ENCODE results near the gene PDE10A.
"Not testable (repeated sequence)": the region's sequence is repeated elsewhere in the genome, so short reads cannot be mapped to it uniquely, and the experiment has no call there.

The PDE10A gene

GRCh38 chr6:165599596-165600487 lies 63.2 kb downstream of the PDE10A start:
- no peaks in the 10 kb centered on the region for H3K27me3 ChIP-seq (ENCODE audit: low read depth, low read length)
- H3K9me3 ChIP-seq (ENCODE audit: control insufficient read depth in 1 of 2, low read length in 2 of 2), result peaks cover 0 to 4% of the 10 kb centered on the region in 2 donors
- H3K27ac ChIP-seq (ENCODE audit: low read length), result no peak overlapping the region
- H3K4me1 ChIP-seq (ENCODE audit: control insufficient read depth in 1 of 2, insufficient read depth in 2 of 2, low read length in 2 of 2), result no peaks in the 10 kb centered on the region
- H3K4me3 ChIP-seq (ENCODE audit: low read depth in 1 of 2, low read length in 2 of 2), result no peak overlapping the region
- H3K36me3 ChIP-seq (ENCODE audit: control insufficient read depth in 1 of 2, insufficient read depth in 2 of 2, low read length in 2 of 2), result no peaks in the 10 kb centered on the region

- H3K9me3 ChIP-seq (ENCODE audit: control insufficient read depth in 1 of 2, low read length in 2 of 2), result peaks cover 0 to 5% of the 10 kb centered on the region in 2 donors
These were observed 63.9 kb downstream of the PDE10A start for GRCh38 chr6:165599121-165599520.

GRCh38 chr6:165597821-165598220 lies 65.2 kb downstream of the PDE10A start:
- Histone ChIP-seq H3K4me3 (ENCODE audit: low read depth in 1 of 2, low read length in 2 of 2) (no peak overlapping the region), H3K4me1 (ENCODE audit: control insufficient read depth in 1 of 2, insufficient read depth in 2 of 2, low read length in 2 of 2) (no peaks in the 10 kb centered on the region), H3K36me3 (ENCODE audit: control insufficient read depth in 1 of 2, insufficient read depth in 2 of 2, low read length in 2 of 2) (no peaks in the 10 kb centered on the region), H3K27ac (ENCODE audit: low read length) (no peak overlapping the region), H3K27me3 (ENCODE audit: low read depth, low read length) (no peaks in the 10 kb centered on the region), H3K9me3 (ENCODE audit: control insufficient read depth in 1 of 2, low read length in 2 of 2) (peaks cover 0 to 5% of the 10 kb centered on the region in 2 donors)

More at GRCh38 chr6:165599121-165599520, 63.9 kb downstream of the PDE10A start:
- Histone ChIP-seq H3K4me3 (ENCODE audit: low read depth in 1 of 2, low read length in 2 of 2) (no peak overlapping the region), H3K27ac (ENCODE audit: low read length) (no peak overlapping the region), H3K4me1 (ENCODE audit: control insufficient read depth in 1 of 2, insufficient read depth in 2 of 2, low read length in 2 of 2) (no peaks in the 10 kb centered on the region), H3K36me3 (ENCODE audit: control insufficient read depth in 1 of 2, insufficient read depth in 2 of 2, low read length in 2 of 2) (no peaks in the 10 kb centered on the region), H3K27me3 (ENCODE audit: low read depth, low read length) (no peaks in the 10 kb centered on the region)

- no peaks in the 10 kb centered on the region for H3K36me3 ChIP-seq (ENCODE audit: control insufficient read depth in 1 of 2, insufficient read depth in 2 of 2, low read length in 2 of 2)
- no peak overlapping the region for H3K27ac ChIP-seq (ENCODE audit: low read length)
- no peak overlapping the region for H3K4me3 ChIP-seq (ENCODE audit: low read depth in 1 of 2, low read length in 2 of 2)
- peaks cover 0 to 5% of the 10 kb centered on the region in 2 donors for H3K9me3 ChIP-seq (ENCODE audit: control insufficient read depth in 1 of 2, low read length in 2 of 2)
- no peaks in the 10 kb centered on the region for H3K27me3 ChIP-seq (ENCODE audit: low read depth, low read length)
- no peaks in the 10 kb centered on the region for H3K4me1 ChIP-seq (ENCODE audit: control insufficient read depth in 1 of 2, insufficient read depth in 2 of 2, low read length in 2 of 2)
These were observed 68.3 kb downstream of the PDE10A start for GRCh38 chr6:165594584-165595333.

GRCh38 chr6:165592947-165593346 lies 70.1 kb downstream of the PDE10A start:
- H3K4me1 ChIP-seq (ENCODE audit: control insufficient read depth in 1 of 2, insufficient read depth in 2 of 2, low read length in 2 of 2); H3K36me3 ChIP-seq (ENCODE audit: control insufficient read depth in 1 of 2, insufficient read depth in 2 of 2, low read length in 2 of 2); H3K4me3 ChIP-seq (ENCODE audit: low read depth in 1 of 2, low read length in 2 of 2); H3K27me3 ChIP-seq (ENCODE audit: low read depth, low read length); H3K9me3 ChIP-seq (ENCODE audit: control insufficient read depth in 1 of 2, low read length in 2 of 2); H3K27ac ChIP-seq (ENCODE audit: low read length): not testable (repeated sequence)

GRCh38 chr6:165588515-165588914 lies 74.5 kb downstream of the PDE10A start:
- Histone ChIP-seq H3K36me3 (ENCODE audit: control insufficient read depth in 1 of 2, insufficient read depth in 2 of 2, low read length in 2 of 2) (no peaks in the 10 kb centered on the region), H3K4me1 (ENCODE audit: control insufficient read depth in 1 of 2, insufficient read depth in 2 of 2, low read length in 2 of 2) (no peaks in the 10 kb centered on the region), H3K27me3 (ENCODE audit: low read depth, low read length) (no peaks in the 10 kb centered on the region), H3K4me3 (ENCODE audit: low read depth in 1 of 2, low read length in 2 of 2) (no peak overlapping the region), H3K9me3 (ENCODE audit: control insufficient read depth in 1 of 2, low read length in 2 of 2) (peaks cover 0 to 3% of the 10 kb centered on the region in 2 donors), H3K27ac (ENCODE audit: low read length) (no peak overlapping the region)

- Histone ChIP-seq H3K9me3 (ENCODE audit: control insufficient read depth in 1 of 2, low read length in 2 of 2) (peaks cover 0 to 3% of the 10 kb centered on the region in 2 donors), H3K36me3 (ENCODE audit: control insufficient read depth in 1 of 2, insufficient read depth in 2 of 2, low read length in 2 of 2) (no peaks in the 10 kb centered on the region), H3K27ac (ENCODE audit: low read length) (no peak overlapping the region), H3K4me1 (ENCODE audit: control insufficient read depth in 1 of 2, insufficient read depth in 2 of 2, low read length in 2 of 2) (no peaks in the 10 kb centered on the region), H3K4me3 (ENCODE audit: low read depth in 1 of 2, low read length in 2 of 2) (no peak overlapping the region), H3K27me3 (ENCODE audit: low read depth, low read length) (no peaks in the 10 kb centered on the region)
These were observed 75.8 kb downstream of the PDE10A start for GRCh38 chr6:165587206-165587605.

- H3K27ac ChIP-seq (ENCODE audit: low read length), result no peak overlapping the region
- no peak overlapping the region for H3K4me3 ChIP-seq (ENCODE audit: low read depth in 1 of 2, low read length in 2 of 2)
- no peaks in the 10 kb centered on the region for H3K4me1 ChIP-seq (ENCODE audit: control insufficient read depth in 1 of 2, insufficient read depth in 2 of 2, low read length in 2 of 2)
- no peaks in the 10 kb centered on the region for H3K36me3 ChIP-seq (ENCODE audit: control insufficient read depth in 1 of 2, insufficient read depth in 2 of 2, low read length in 2 of 2)
- no peaks in the 10 kb centered on the region for H3K27me3 ChIP-seq (ENCODE audit: low read depth, low read length)
- peaks cover 0 to 3% of the 10 kb centered on the region in 2 donors for H3K9me3 ChIP-seq (ENCODE audit: control insufficient read depth in 1 of 2, low read length in 2 of 2)
These were observed 76.3 kb downstream of the PDE10A start for GRCh38 chr6:165586706-165587105.

GRCh38 chr6:165585060-165585459 lies 78.0 kb downstream of the PDE10A start:
- H3K27ac ChIP-seq (ENCODE audit: low read length), result no peak overlapping the region
- H3K4me1 ChIP-seq (ENCODE audit: control insufficient read depth in 1 of 2, insufficient read depth in 2 of 2, low read length in 2 of 2), result no peaks in the 10 kb centered on the region
- H3K4me3 ChIP-seq (ENCODE audit: low read depth in 1 of 2, low read length in 2 of 2), result no peak overlapping the region
- no peaks in the 10 kb centered on the region for H3K36me3 ChIP-seq (ENCODE audit: control insufficient read depth in 1 of 2, insufficient read depth in 2 of 2, low read length in 2 of 2)
- no peaks in the 10 kb centered on the region for H3K27me3 ChIP-seq (ENCODE audit: low read depth, low read length)
- peaks cover 0 to 3% of the 10 kb centered on the region in 2 donors for H3K9me3 ChIP-seq (ENCODE audit: control insufficient read depth in 1 of 2, low read length in 2 of 2)

GRCh38 chr6:165584541-165584940 lies 78.5 kb downstream of the PDE10A start:
- no peak overlapping the region for H3K27ac ChIP-seq (ENCODE audit: low read length)
- peaks cover 0 to 3% of the 10 kb centered on the region in 2 donors for H3K9me3 ChIP-seq (ENCODE audit: control insufficient read depth in 1 of 2, low read length in 2 of 2)

GRCh38 chr6:165581678-165582077 lies 81.4 kb downstream of the PDE10A start:
- H3K4me3 ChIP-seq (ENCODE audit: low read depth in 1 of 2, low read length in 2 of 2), result no peak overlapping the region
- H3K36me3 ChIP-seq (ENCODE audit: control insufficient read depth in 1 of 2, insufficient read depth in 2 of 2, low read length in 2 of 2), result no peaks in the 10 kb centered on the region
- H3K9me3 ChIP-seq (ENCODE audit: control insufficient read depth in 1 of 2, low read length in 2 of 2), result peaks cover 0 to 3% of the 10 kb centered on the region in 2 donors
- H3K27me3 ChIP-seq (ENCODE audit: low read depth, low read length), result no peaks in the 10 kb centered on the region
- H3K4me1 ChIP-seq (ENCODE audit: control insufficient read depth in 1 of 2, insufficient read depth in 2 of 2, low read length in 2 of 2), result no peaks in the 10 kb centered on the region
- no peak overlapping the region for H3K27ac ChIP-seq (ENCODE audit: low read length)

More at GRCh38 chr6:165584541-165584940, 78.5 kb downstream of the PDE10A start:
- Histone ChIP-seq H3K4me1 (ENCODE audit: control insufficient read depth in 1 of 2, insufficient read depth in 2 of 2, low read length in 2 of 2) (no peaks in the 10 kb centered on the region), H3K36me3 (ENCODE audit: control insufficient read depth in 1 of 2, insufficient read depth in 2 of 2, low read length in 2 of 2) (no peaks in the 10 kb centered on the region), H3K27me3 (ENCODE audit: low read depth, low read length) (no peaks in the 10 kb centered on the region), H3K4me3 (ENCODE audit: low read depth in 1 of 2, low read length in 2 of 2) (no peak overlapping the region)

All from muscle layer of duodenum (tissue), 2 donors.